Thyroid gland (tissue), 4 donors: Measurements from ENCODE around the gene LRFN2. TPM values are rescaled to one million over a fixed set of nuclear protein-coding genes. Genes with fewer than 3 reads are reported as not detected.
A peak's percentile ranks its signal among the peaks of the same experiment; 100 is the strongest.

Experiments used
- DNase-seq, 2 donors: peaks; one replicate each; pipeline ENCODE4 v3.0.0-alpha.2; 2019
- H3K27ac ChIP-seq, 3 donors: fragments of 200-600 bp; sonication (generic); 1 replicate in 2 of 3; 2 replicates in 1 of 3; pipeline ENCODE4 v1.5.1; 2016 to 2019; ENCODE audit warnings: mild to moderate bottlenecking in 1 of 3, moderate library complexity in 1 of 3
- H3K27me3 ChIP-seq: fragments of 200-600 bp; sonication (generic); one replicate; pipeline ENCODE4 v1.5.1; 2019
- H3K36me3 ChIP-seq, 2 donors: fragments of 200-600 bp; sonication (generic); one replicate each; pipeline ENCODE4 v1.5.1; 2016 to 2019
- H3K4me1 ChIP-seq, 2 donors: fragments of 200-600 bp; sonication (generic); one replicate each; pipeline ENCODE4 v1.5.1; 2017 to 2019
- H3K4me3 ChIP-seq, 3 donors: fragments of 200-600 bp; sonication (generic); replicated peaks in 1 of 3; 1 replicate in 2 of 3; 2 replicates in 1 of 3; pipeline ENCODE4 v1.5.1; 2016; ENCODE audit warnings: mild to moderate bottlenecking in 1 of 3
- H3K9me3 ChIP-seq: fragments of 200-600 bp; sonication (generic); one replicate; pipeline ENCODE4 v1.5.1; 2017
- POLR2A ChIP-seq, 2 donors: fragments of 450-650 bp; IDR thresholded peaks; one replicate each; pipeline ENCODE4 v1.6.1; 2017; ENCODE audit warnings: antibody characterized with exemption in 2 of 2, mild to moderate bottlenecking in 2 of 2, moderate library complexity in 1 of 2
- WGBS, 2 donors: methylation state at CpG; one replicate each; pipeline ENCODE4 v1.1.5; 2017; 5-methylcytosine and 5-hydroxymethylcytosine counted together
- intact Hi-C: fragments of 100-400 bp; cut with DNase I; formaldehyde crosslinking; loops from one replicate; pipeline ENCODE4 v1.15.1; 2023
- total RNA-seq, 4 donors: library from RNA; depleted of rRNA; stranded (reverse); fragments of >200 nt; gene quantifications; one replicate each; pipeline ENCODE4 v1.2.3, GENCODE V29; 2016
- TF ChIP-seq, protein P1 (sequence below), 6 experiments: fragments of 200-600 bp in 3 of 6; fragments of 450-650 bp in 3 of 6; sonication (generic) in 3 of 6; IDR thresholded peaks; one replicate each; pipeline ENCODE4 v1.5.1; 2016 to 2019; ENCODE audit warnings: antibody characterized with exemption in 6 of 6, mild to moderate bottlenecking in 2 of 6, inconsistent platforms in 1 of 6, moderate library complexity in 1 of 6

LRFN2 gene
- total RNA-seq, 4 donors from 2014 or later = 0.13 TPM; not detected in 3

GRCh38 chr6:40597301-40597700 is 10.1 kb upstream of the LRFN2 start:
- TF ChIP-seq POLR2A (IDR thresholded peaks at IDR 0.05) = no peak
- TF ChIP-seq, protein P1, sequence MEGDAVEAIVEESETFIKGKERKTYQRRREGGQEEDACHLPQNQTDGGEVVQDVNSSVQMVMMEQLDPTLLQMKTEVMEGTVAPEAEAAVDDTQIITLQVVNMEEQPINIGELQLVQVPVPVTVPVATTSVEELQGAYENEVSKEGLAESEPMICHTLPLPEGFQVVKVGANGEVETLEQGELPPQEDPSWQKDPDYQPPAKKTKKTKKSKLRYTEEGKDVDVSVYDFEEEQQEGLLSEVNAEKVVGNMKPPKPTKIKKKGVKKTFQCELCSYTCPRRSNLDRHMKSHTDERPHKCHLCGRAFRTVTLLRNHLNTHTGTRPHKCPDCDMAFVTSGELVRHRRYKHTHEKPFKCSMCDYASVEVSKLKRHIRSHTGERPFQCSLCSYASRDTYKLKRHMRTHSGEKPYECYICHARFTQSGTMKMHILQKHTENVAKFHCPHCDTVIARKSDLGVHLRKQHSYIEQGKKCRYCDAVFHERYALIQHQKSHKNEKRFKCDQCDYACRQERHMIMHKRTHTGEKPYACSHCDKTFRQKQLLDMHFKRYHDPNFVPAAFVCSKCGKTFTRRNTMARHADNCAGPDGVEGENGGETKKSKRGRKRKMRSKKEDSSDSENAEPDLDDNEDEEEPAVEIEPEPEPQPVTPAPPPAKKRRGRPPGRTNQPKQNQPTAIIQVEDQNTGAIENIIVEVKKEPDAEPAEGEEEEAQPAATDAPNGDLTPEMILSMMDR (IDR thresholded peaks at IDR 0.05) = no peak
- intact Hi-C loops = no loop called here
- no peaks in the 10 kb centered on the region for H3K9me3 ChIP-seq
- no peaks in the 10 kb centered on the region for H3K4me1 ChIP-seq
- no peak overlapping the region for H3K4me3 ChIP-seq
- no peaks in the 10 kb centered on the region for H3K36me3 ChIP-seq
- DNase-seq = no peak
- H3K27me3 ChIP-seq = no peaks in the 10 kb centered on the region
- no peak overlapping the region for H3K27ac ChIP-seq
- WGBS, 2 donors = 74 to 81% methylated on average over 3 of the region's 3 CpGs

GRCh38 chr6:40588480-40588879 is 1.3 kb upstream of the LRFN2 start:
- no peaks in the 10 kb centered on the region for H3K9me3 ChIP-seq
- no peaks in the 10 kb centered on the region for H3K36me3 ChIP-seq
- H3K27me3 ChIP-seq = no peaks in the 10 kb centered on the region
- H3K27ac ChIP-seq = no peak overlapping the region
- 64 to 71% methylated on average over 7 of the region's 7 CpGs for WGBS, 2 donors
- H3K4me1 ChIP-seq = peaks cover 7 to 25% of the 10 kb centered on the region in 2 donors
- DNase-seq = no peak
- intact Hi-C loops = loop anchor here (10.0 kb wide), 1 partner anchor 1374 kb away; no protein-coding TSS in a partner anchor
- H3K4me3 ChIP-seq = no peak overlapping the region
- TF ChIP-seq, protein P1 (IDR thresholded peaks at IDR 0.05) = no peak
- no peak for TF ChIP-seq POLR2A (IDR thresholded peaks at IDR 0.05)

DNA sequence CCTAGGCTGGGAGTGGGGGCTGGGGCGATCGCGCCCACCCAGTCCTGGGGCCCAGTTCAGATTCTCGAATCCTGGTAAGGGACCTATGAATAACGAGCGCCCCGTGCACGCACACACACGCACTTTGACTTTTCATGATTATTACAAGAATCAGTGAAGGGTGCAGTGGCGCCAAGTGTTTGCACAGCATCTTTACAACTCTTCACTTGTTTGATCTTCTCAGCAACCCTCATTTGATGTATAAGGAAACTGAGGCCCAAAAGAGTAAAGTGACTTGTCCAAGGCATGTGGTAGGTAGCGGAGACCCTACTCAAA is 863 bp upstream of the LRFN2 start:
- TF ChIP-seq POLR2A (IDR thresholded peaks at IDR 0.05) = no peak
- TF ChIP-seq, protein P1 (IDR thresholded peaks at IDR 0.05) = peak in 1 of 6 experiments; percentile 43
- peaks cover 7 to 25% of the 10 kb centered on the region in 2 donors for H3K4me1 ChIP-seq
- H3K4me3 ChIP-seq = peak overlapping the region in 1 of 3 donors; percentile 29
- WGBS, 2 donors = 18 to 30% methylated on average over 4 to 8 of the region's 11 CpGs
- H3K9me3 ChIP-seq = no peaks in the 10 kb centered on the region
- intact Hi-C loops = loop anchor here (10.0 kb wide), 1 partner anchor 1373 kb away; no protein-coding TSS in a partner anchor
- peak overlapping the region in 1 of 3 donors; percentile 46 for H3K27ac ChIP-seq
- H3K27me3 ChIP-seq = no peaks in the 10 kb centered on the region
- no peaks in the 10 kb centered on the region for H3K36me3 ChIP-seq
- no peak for DNase-seq

DNA sequence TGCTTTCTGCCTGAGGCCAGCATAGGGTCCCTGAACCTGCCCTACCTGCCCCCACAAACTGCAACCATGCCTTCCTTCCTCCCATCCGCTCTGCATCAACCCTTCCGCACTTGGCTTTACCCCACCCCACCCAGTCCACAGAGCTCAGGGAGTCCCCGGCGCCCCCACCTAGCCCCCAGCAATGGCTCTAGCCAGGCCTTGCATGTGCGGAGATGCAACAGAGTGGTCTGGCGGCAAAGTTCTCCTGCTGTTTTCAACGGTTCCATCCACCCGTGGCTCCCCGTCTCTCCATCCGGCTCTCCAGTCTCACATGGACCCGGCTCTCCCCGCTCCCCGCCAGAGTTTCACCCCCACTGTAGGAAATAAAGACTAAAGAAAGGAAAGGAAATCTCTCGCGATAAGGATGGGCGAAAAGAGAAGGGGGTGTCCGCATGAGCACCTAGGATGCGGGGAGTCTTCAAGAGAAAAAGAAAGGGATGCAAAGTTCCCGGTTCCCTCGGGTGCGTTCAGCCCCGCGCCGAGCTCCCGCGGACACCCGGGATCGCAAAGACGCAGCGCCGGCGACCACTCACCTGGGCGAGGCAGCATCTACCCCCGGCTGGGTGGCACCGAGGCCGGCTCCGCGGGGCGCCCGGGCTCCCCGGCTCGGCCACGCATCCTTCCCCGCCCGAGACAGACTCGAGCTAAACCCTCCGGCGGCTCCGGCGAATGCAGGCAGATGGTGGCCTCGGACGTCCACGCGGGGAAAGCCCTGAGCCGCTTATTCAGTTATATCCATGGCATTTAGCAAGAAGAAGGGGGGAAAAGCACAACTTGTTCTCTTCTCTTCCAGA is 579 bp downstream of the LRFN2 start:
- Histone ChIP-seq H3K4me1 (peaks cover 7 to 25% of the 10 kb centered on the region in 2 donors), H3K4me3 (peak overlapping the region in 2 of 3 donors; percentile 13 to 29), H3K27me3 (no peaks in the 10 kb centered on the region), H3K27ac (no peak overlapping the region), H3K36me3 (no peaks in the 10 kb centered on the region), H3K9me3 (no peaks in the 10 kb centered on the region)
- intact Hi-C loops = loop anchor here (10.0 kb wide), 1 partner anchor 1372 kb away; no protein-coding TSS in a partner anchor
- no peak for TF ChIP-seq POLR2A (IDR thresholded peaks at IDR 0.05)
- TF ChIP-seq, protein P1 (IDR thresholded peaks at IDR 0.05) = no peak
- peak; percentile 22 to 32 for DNase-seq
- WGBS, 2 donors = 5 to 7% methylated on average over 40 to 47 of the region's 55 CpGs

- H3K9me3 ChIP-seq = no peaks in the 10 kb centered on the region
- 45 to 49% methylated on average over 11 of the region's 11 CpGs for WGBS, 2 donors
- no peak overlapping the region for H3K27ac ChIP-seq
- peaks cover 7 to 25% of the 10 kb centered on the region in 2 donors for H3K4me1 ChIP-seq
- H3K27me3 ChIP-seq = no peaks in the 10 kb centered on the region
- H3K36me3 ChIP-seq = no peaks in the 10 kb centered on the region
- TF ChIP-seq POLR2A (IDR thresholded peaks at IDR 0.05) = no peak
- TF ChIP-seq, protein P1 (IDR thresholded peaks at IDR 0.05) = no peak
- intact Hi-C loops = loop anchor here (10.0 kb wide), 1 partner anchor 1371 kb away; no protein-coding TSS in a partner anchor
- DNase-seq = peak in 1 of 2 donors; percentile 10
- no peak overlapping the region for H3K4me3 ChIP-seq
These were observed 1.4 kb downstream of the LRFN2 start for GRCh38 chr6:40585651-40586269.
